GM04503 (cell line): ENCODE results near the gene AOPEP.

Source experiments
- DNase-seq: peaks from one replicate; pipeline ENCODE4 v3.0.0-alpha.2; 2012; ENCODE audit warnings: low read depth

The AOPEP gene

DNA sequence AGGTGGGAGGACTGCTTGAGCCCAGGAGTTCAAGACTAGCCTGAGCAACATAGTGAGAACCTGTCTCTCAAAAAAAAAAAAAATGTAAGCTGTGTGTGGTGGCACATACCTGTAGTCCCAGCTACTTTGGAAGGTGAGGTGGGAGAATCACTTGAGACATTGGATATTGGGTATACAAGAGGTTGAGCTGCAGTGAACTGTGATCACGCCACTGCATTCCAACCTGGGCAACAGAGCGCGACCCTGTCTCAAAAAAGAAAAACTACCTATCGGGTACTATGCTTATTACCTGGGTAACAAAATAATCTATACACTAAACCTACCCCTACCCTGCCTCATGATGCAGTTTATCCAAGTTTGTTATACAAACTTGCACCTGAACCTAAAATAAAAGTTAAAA, 64.9 kb downstream of the AOPEP start:
- no peak for DNase-seq

GRCh38 chr9:94792511-94792910, 66.0 kb downstream of the AOPEP start:
- DNase-seq = no peak

DNA sequence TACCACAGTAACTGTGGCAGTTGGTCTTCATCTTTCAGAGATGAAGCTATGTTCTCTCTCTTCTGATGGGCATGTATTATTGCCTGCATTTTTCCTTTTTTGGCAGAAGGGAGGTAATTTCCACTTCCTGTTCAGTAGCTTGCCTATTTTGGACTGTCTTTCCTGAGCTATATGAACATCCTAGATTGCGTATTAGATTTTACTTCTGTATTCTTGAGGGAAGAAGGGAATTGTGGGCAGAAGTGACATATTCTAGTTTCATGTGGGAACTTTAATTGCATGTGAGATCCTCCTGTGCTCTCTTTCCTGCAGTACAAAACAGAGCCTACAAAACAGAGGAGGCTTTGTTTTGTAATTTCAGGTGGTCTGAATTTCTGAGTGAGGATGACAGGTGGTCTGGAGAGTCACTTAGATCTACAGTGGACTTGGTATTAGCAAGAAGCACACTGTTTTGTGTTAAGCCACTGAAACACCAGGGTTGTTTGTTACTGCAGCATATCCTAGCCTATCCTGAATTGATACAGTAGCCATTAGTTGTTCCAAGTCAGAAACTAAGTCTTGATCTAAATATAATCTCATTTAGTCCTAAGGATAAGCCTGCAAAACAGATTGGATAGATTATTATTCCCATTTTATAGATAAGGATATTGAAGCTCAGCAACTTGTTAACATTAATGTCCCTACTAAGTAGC, 68.1 kb downstream of the AOPEP start:
- no peak for DNase-seq

GRCh38 chr9:94796687-94797086, 70.2 kb downstream of the AOPEP start:
- no peak for DNase-seq

DNA sequence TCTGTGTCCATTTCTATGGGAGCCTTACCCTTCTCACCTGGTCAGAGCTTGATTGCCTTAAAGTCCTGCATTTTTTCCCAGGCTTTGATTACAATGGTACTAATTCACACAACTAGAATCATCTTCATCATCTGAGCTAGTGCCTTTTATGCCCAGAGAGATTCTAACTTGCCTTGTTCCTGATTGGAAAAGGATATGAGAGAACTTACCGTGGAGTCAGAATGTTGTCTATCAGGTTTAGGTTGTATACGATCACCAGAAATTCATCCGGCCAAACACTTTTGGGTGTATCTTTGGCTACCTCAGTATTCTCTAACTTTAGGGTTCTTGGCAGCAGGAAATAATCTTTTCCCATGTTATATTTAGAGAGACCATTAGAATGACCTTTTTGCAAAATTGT, 71.7 kb downstream of the AOPEP start:
- DNase-seq = no peak

- no peak for DNase-seq
Measured at GRCh38 chr9:94798708-94799107, 72.2 kb downstream of the AOPEP start.

GRCh38 chr9:94799578-94800264, 73.2 kb downstream of the AOPEP start:
- no peak for DNase-seq

DNA sequence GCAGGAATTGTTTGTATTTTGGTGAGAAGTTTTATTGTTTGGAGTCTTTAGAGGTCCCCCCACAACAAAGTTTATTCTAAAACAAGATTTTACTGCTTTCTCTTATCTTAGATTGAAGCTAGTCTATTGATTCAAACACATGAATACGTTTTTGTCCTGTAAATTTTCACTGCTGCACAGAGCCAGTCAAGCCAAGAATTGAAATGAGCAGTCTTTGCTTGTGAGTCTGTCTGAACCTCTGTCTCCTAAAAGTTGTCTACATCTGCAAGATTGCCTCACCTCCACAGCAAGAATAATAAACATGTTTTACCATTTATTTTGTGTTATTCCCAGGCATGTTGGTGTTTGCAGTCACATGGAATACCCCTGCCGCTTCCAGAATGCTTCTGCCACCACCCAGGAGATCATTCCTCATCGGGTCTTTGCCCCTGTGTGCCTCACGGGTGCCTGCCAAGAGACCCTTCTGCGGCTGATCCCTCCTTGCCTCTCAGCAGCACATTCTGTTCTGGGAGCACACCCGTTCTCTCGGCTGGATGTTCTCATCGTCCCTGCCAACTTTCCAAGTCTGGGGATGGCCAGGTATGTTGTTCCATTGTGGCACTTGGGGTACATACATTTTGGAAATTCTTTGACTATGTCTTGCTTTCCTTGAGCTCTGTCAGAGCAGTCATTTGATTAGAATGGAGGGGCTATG, 74.1 kb downstream of the AOPEP start:
- DNase-seq = no peak

DNA sequence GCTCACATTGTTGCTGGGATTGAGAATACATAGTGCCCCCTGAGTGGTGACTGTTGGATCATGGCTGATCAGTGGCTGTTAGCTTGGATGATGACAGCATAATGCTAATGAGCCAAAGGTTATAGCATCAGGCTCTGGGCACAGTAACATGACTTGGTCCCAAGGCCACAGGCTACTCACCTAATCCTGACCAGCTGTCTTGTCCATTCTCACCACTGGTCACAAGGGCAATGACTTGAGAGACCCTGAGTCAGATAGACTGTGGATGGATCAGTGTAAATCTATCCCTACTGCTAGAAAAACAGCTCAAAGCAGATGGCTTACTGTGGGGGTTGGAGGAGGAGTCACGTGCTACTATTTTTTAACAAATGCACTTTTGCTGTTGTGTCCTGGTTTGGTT, 74.7 kb downstream of the AOPEP start:
- no peak for DNase-seq

GRCh38 chr9:94801681-94802080, 75.2 kb downstream of the AOPEP start:
- peak; percentile 59 for DNase-seq

- no peak for DNase-seq
Measured at GRCh38 chr9:94802251-94802650, 75.8 kb downstream of the AOPEP start.

GRCh38 chr9:94802793-94803192, 76.3 kb downstream of the AOPEP start:
- peak; percentile 48 for DNase-seq

DNA sequence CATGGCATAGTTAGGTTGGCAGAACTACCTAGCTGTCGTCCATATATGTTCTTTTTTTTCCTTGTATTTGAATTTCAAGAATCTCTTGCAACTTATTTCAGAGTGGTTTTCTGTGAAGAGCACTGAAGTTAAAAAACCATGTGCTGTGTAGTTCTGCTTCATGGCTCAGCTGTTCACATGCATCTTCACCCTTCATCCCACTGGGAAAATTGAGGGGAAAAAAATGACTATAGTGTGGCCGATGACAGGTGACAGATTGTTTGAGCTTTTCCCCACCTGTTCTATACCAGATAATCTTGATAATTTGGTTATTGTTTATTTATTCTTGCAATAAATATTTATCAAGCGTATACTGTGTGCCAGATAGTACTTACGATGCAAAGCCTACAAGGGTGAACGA, 77.8 kb downstream of the AOPEP start:
- no peak for DNase-seq

DNA sequence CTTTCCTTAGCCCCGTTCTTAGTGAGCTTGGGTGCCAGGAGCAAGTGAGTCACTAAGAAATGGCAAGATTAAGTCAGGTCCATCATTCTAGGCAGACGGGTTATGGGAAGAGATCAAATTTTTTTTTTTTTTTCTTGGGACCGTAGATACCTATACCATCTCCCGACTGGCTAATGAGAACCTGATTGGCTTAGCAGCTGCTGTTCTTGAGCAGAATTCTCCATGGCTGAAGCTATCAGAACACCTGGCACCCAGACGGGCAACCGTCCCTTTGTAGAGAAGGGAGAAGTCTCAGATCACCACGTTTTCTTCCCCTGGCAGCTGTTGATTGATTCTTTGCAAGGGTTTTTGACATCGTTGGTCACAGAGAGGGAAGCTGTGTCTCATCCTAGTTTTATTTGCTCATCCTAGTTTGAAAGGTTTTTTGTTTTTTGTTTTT, 78.6 kb downstream of the AOPEP start:
- no peak for DNase-seq

DNA sequence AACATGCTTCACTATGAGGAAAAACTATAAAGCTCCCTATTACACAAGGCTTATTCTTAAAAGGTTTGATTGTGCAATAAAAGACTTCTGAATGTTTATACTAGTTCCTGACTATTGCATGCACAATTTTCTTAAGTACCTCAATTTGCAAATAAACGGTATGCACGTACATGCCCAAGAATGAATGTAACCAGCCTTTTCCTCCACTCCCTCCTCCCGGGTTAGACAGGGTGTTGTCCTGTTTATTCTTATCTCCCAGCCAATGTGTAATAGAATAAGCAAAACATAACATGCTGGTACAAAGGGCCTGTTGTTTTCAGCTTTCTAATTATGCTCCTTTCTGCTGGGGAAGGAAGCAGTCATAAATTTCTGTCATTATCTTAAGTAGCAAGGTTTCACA, 79.1 kb downstream of the AOPEP start:
- DNase-seq = peak; percentile 95

- DNase-seq = no peak
Measured at GRCh38 chr9:94806307-94806893, 79.9 kb downstream of the AOPEP start.

DNA sequence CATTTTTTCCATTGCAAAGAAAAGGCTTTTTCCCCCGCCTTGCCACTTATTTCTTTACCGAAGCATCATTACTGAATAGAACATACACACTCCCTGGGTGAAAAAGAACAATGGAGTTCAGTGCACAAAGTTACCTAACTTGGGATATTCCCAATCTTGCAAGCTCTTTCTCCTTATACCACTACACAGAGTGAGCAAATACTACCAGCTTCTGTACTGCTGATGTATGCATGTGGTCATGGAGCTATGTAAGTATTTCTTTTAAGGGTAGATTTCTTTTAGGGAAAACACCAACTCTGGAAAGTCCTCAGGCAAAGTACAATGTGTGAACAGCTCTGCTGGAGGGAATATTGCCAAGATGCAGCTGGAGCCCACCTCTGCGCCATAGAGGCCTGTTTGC, 81.1 kb downstream of the AOPEP start:
- no peak for DNase-seq

GRCh38 chr9:94808926-94809700, 82.6 kb downstream of the AOPEP start:
- no peak for DNase-seq

DNA sequence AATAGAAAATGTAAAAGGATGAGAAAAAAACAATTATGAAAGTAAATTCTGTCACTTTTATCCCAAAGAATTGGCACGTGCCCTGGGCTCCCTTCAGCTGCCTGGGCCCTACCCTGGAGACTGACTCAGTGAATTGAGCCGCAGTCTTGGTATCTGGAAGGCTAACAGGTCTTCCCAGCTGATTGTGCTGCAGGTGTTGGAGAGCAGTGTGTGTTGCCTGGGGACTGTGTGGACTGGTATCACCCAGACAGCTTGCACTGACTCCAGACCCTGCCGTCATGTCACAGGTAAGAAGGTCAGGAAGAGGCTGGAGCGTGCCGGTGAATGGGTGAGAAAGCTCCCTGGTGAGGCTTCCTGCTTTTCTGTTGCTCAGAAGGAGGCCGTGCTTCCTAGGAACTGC, 83.3 kb downstream of the AOPEP start:
- DNase-seq = no peak

GRCh38 chr9:94811074-94811473, 84.6 kb downstream of the AOPEP start:
- DNase-seq = no peak

- DNase-seq = peak; percentile 57
Measured at GRCh38 chr9:94812343-94812742, 85.8 kb downstream of the AOPEP start.

GRCh38 chr9:94813379-94813778, 86.9 kb downstream of the AOPEP start:
- DNase-seq = no peak
